GM21360 (cell line): ENCODE measurements around the gene PCID2.

Source experiments
- ATAC-seq: cut with Tn5 transposase; IDR thresholded peaks from one replicate; pipeline ENCODE4 v1.9.1; 2021; ENCODE audit warnings: mild to moderate bottlenecking, moderate library complexity; ENCODE audit not compliant: unreplicated experiment

PCID2 gene

DNA sequence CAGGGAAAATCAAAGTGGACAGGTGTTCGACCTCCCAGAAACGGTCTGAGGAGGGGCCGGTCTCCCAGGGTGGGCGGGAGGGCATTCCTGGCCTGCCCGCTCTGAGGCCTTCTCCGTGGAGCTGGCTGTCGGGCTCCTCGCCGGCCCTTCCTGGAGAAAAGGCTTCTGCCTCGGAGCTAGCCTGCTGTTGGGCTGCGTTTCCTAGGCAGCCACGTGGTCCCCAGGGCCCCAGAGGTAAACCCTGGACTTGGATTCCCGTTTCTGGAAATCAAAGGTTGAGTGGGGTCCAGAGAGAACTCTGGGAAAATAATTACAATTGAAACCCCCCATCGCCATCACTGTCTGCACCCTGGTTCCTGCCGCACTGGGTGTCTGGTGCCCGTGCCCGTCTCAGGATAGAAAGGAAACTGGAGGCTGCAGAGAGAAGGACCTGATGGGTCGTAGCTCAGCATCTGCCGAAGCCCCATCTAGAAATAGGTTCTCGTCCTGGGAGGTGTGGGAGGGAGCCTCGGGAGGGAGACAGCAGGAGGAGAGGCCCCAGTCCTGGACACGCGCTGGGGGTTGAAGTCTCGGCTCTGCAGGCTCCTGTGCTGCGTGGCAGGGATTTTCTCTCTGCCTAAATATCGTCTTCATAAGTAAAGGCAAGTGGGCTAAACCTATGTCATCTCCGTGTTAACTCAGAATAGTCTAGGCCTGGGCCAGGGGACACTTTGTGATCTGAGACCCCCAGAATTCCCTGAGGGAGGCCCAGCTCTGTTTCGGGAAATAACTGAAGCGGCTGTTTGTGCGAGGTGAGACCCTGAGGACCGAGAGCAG lies 57.7 kb downstream of the PCID2 start:
- ATAC-seq, result no peak

DNA sequence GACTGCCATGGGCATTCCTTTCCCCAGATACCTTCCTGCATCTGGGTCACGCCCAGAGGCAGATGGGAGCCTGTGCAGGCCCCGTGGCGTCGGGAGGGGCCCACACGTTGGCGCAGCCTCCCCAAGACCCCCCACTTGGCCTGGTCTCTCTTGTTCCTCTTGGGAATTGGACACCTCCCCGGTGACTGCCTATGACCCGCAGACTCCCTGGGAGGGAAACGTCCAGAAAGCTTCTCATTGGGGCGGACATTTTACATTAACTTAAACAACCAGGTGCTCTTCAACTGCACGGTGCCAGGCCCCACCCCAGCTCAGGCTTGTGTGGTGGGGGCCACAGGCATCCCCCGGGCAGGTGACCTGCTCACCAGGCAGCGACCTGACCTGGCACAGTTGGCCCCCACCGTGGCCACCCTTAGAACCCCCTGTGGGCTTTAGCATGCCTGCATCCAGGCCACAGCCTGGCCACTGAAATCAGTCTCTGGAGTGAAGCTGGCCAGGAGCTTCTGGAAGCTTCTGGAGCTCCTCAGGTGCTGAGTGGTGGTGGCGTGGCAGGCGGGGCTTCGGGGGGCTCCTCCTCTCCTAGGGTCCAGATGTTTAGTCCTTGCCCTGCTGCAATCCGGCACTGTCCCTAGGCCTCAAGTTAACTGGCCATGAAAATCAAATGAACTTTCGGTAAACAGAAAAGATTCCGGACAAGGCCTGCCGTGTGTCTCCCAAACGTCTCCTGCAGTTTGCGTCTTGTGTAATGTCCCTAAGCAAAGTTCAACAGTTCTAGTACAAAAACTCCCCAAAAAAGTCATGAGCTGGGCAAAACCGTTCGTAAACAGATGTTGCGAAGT lies 58.5 kb downstream of the PCID2 start:
- no peak for ATAC-seq

DNA sequence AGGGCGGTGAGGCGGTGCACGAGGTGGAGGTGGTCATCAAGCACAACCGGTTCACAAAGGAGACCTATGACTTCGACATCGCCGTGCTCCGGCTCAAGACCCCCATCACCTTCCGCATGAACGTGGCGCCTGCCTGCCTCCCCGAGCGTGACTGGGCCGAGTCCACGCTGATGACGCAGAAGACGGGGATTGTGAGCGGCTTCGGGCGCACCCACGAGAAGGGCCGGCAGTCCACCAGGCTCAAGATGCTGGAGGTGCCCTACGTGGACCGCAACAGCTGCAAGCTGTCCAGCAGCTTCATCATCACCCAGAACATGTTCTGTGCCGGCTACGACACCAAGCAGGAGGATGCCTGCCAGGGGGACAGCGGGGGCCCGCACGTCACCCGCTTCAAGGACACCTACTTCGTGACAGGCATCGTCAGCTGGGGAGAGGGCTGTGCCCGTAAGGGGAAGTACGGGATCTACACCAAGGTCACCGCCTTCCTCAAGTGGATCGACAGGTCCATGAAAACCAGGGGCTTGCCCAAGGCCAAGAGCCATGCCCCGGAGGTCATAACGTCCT lies 59.4 kb downstream of the PCID2 start:
- ATAC-seq, result no peak

DNA sequence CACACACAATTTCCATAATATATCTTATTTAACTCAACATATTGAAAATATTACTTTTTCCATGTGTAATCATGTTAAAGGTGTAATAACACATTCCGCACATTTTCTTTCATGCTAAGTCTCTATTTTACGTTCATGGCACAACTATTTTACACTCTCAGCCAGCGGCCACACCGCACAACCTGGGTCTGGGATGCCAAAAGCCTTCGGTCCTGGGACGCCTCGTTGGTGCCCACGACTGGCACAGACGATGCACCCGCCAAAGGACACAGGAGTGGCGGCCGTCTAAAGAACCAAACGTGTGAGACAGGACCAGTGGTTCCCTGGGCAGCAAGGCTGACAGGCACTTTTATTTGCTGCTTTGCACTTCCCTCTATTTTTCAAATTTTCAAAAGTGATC lies 60.1 kb downstream of the PCID2 start:
- no peak for ATAC-seq

DNA sequence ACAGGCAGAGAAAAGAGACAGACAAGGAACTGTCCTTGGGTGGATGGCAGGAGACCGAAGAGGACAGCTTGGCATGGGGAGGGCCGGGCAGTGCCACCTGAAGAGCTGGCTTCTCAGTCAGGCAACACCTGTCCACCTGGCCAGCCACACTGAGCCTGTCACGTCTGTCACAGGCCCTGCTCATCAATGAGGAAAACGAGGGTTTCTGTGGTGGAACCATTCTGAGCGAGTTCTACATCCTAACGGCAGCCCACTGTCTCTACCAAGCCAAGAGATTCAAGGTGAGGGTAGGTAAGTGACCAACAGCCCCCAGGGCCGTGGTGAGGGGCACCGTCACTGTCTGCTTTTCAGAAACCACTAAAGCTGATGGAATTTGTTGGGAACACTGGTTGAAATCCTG lies 61.3 kb downstream of the PCID2 start:
- ATAC-seq, result no peak

DNA sequence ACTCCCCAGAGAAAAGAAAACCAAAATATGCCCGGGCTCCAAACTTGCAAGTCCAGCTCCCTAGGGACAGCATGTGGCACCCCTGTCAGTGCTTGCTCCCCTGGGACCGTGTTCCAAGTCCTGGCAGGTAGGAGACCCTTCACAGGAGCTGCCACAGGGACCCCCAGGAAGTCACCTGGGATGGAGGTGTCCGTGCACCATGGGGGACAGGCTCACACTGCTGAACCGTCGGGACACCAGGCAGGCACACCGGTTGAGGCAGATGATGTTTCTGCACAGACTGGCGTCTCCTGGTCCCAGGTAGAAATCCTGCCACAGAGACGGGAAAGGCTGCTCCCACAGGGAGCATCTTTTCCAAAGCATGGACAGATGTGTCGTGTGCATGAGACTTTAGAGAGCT lies 61.7 kb downstream of the PCID2 start:
- ATAC-seq, result no peak

DNA sequence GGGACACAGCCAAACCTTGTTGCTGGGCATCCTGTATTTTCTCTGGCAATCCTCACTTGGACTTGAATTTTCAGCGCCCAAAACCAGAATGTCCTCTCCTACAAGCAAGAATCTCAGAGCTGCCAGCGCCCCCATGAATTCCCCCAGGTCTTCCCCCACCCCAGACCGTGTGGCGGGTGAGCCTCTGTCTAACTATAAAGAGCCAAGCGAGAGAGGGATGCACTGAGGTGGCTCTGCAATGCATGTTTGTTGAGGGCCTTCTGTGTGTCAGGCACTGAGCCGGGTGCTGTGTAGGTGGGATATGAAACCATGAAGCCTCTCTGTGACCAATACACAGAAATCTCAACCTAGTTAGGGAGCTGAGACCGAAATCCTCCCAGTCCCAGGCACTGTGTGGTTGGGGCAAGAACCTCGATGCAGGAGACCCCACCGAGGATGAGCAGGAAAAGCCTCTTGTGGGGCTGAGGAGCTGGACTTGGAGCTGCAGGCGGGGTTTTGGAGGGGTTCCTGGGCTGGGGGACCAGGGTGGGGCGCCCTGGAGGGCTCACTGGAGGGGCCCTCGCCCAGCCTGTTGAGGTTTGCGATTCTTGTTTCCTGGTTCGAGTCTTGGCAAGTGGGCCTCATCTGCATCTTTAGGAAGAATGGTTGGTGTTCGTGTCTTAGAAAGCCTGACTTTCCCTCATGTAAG lies 62.4 kb downstream of the PCID2 start:
- ATAC-seq, result no peak

DNA sequence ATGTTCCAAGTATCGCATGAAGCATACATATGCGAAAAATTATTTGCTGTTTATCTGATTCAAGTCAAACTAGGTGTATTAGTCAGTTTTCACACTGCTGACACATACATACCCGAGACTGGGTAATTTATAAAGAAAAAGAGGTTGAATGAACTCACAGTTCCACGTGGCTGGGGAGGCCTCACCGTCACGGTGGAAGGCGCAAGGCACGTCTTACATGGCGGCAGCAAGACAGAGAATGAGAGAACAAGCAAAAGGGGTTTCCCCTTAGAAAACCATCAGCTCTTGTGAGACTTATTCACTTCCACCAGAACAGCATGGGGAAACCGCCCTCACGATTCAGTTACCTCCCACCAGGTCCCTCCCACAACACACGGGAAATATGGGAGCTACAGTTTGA lies 63.0 kb downstream of the PCID2 start:
- no peak for ATAC-seq

DNA sequence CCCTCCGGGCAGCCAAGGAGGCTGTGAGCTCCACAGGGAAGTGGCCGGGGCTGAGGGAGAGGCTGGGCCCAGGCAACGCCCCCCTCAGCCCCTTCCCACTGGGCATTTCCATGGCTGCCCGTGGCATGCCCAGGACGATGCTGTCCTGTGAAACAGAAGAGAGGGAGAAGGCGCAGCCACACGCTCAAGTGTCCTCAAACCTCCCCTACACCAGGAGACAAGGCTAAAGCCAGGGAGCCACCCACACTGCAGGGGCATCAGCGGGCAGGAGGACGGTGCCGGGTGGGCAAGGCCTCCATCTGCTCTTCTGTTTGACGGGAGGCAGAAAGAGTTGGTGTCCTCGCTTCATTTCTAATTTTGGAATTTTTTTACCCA lies 64.2 kb downstream of the PCID2 start:
- ATAC-seq, result no peak

DNA sequence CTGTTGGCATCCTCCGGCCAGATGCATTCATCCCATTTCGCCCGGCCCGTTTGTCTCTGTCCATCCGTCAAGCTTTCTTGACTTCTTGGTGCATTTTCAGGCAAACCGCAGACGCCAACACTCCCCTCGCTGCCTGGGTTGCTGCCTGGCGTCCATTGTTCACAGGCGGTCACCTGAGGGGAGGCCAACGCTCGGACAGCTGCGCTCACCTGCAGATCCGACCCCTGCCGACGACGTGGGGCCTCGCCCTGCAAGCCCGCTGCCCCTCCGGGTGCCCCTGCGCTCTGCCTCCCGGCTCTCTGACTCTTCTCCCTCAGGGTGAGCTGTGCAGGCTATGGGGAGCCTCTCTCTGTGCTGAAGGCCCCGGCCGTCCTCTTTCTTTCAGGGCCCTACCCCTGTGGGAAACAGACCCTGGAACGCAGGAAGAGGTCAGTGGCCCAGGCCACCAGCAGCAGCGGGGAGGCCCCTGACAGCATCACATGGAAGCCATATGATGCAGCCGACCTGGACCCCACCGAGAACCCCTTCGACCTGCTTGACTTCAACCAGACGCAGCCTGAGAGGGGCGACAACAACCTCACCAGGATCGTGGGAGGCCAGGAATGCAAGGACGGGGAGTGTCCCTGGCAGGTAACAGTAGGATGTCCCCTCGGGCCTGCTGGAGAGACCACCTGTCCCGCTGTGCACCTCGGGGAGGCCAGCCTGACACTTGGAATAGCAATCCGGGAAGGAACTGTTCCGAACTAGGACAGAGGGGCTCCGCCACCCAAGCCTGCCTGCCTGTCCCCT lies 64.8 kb downstream of the PCID2 start:
- ATAC-seq, result no peak

DNA sequence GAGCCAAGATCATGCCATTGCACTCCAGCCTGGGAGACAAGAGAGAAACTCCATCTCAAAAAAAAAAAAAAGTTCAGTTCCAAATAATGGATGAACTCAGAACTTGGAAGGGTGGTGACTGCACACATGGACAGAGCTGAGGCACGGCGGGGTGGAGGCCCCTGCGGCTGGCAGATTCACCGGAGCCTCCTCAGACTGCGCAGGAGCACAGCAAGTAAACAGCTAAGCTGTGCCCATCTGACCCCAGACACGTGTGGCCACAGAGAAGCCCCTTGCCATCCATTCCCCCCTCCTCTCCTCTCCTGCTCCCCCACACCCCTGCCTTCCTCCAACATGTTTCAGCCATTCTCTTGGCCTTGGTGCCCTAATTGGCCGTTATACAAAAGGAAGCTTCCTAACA lies 65.6 kb downstream of the PCID2 start:
- ATAC-seq, result no peak

DNA sequence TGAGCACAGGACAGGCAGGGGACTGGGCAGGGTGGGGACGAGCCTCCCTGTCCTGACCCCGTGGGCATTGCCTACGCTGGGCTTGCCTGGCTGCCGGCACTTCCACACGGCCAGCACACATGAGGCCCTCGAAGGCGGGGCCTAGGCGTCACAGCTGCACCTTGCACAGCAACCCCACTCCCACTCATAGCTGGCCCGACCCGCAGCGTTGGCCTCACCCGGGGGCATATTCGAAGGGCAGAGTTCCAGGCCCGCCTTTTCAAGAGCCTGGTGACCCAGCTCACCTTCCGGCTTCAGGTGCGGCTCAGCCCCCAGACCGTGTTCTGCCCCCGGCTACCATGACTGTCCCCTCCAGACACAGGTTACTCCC lies 66.9 kb downstream of the PCID2 start:
- no peak for ATAC-seq

DNA sequence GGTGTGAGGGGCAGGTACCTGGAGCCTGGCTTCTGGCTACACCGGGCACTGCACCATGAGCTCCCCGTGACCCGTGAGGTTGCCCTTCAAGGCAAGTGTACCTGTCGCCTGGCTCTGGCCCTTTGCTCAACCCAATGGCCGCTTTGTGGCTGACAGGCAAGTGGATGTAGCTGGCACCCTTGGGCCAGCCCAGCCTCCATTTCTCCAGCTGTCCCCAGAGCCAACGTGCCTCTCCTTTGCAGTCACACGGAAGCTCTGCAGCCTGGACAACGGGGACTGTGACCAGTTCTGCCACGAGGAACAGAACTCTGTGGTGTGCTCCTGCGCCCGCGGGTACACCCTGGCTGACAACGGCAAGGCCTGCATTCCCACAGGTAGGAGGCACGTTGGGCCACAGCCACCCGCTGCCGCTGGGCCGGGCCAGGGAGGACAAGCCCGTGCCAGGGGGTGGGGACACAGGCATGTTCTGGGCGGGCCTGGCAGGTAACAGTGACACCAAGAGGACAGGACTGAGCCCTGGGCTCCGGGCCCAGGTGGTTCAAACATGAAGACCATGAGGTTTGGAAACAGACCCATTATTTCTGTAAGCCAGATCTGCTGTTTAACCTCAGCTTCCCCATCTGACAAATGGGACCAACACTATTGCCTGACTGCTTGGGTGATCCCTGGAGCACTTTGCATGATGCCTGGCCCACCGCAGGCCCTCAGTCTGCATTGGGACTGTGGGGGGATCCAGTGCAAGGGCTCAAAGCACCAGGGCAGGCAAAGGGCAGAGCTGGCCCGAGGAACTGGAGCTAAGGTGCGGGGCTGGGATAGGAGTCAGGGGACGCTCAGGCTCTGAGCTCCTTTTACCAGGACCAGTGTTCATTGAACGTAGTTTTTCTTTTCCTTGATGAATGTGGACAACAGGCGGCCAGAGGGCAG lies 67.5 kb downstream of the PCID2 start:
- no peak for ATAC-seq

DNA sequence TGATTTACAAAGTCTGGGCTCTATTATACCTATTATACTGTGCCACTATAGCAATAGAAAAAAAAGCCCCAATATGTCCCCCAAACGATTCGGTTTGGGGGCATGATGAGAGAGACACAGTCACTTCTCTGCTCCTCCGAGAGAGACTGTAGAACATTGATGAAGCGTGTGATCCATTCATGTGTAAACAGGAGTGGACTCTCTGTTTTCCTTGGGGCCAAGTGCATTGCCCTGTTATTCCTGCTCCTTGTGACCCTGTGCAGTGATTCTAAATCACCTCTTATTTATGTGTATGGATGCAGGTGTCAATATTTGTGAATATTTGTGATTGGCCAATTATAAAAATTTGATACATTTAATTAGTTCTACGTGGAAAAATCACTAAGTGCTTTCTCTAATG lies 68.9 kb downstream of the PCID2 start:
- no peak for ATAC-seq

DNA sequence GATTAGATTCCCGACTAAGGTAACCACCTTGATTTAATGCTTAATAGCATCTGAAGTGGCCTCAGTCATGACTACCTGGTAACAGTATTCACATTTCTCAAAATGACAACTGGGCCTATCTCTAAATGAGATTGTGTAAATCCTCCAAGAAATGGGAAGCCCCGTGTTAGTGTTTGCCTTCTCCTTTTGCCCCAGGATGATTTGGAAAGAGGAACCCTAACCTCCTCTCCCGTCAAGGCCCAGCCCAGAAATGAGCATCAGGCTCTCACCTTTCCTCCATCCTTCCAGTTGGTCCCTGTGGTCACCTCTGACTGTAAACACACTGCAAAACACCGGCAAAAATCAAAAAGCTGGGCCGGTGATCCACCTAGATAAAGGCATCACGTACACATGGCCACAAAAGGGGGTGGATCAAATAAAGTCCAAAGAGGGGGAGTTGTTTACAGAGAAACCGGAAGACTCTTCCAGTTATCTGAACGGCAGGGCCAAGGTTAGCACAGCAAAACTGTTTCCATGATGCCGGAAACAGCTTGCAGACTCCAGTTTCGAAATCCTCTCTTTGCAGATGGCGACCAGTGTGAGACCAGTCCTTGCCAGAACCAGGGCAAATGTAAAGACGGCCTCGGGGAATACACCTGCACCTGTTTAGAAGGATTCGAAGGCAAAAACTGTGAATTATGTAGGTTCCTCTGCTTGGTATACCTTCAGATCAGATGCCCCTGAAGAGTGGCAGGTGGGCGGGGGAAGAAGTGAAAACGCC lies 69.5 kb downstream of the PCID2 start:
- ATAC-seq, result no peak

DNA sequence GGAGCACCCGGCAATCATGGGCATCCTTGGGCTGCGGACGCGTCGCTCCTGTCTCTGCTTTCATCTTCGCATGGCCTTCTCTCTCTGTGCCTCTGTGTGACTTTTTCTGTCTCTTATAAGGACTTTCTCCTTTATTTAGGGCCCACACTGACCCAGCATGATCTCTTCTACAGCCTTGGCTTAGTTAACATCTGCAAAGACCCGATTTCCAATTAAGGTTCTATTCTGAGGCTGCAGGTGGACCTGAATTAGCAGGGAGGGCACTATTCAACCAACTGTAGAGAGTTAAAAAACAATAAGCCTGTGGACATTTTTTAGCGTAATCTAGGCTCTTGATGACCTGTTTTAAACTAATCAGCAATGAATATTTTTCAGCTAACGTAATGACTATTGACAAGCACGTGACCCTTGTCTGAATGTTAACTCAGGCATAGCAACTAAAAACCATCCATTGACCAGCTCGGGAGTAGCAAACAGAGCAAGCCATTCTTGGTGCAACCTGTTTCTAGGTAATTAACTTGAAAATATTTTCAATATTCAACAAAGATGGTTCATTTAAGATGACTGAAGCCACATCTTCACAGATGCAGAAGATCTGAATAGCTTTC lies 70.7 kb downstream of the PCID2 start:
- ATAC-seq, result no peak

DNA sequence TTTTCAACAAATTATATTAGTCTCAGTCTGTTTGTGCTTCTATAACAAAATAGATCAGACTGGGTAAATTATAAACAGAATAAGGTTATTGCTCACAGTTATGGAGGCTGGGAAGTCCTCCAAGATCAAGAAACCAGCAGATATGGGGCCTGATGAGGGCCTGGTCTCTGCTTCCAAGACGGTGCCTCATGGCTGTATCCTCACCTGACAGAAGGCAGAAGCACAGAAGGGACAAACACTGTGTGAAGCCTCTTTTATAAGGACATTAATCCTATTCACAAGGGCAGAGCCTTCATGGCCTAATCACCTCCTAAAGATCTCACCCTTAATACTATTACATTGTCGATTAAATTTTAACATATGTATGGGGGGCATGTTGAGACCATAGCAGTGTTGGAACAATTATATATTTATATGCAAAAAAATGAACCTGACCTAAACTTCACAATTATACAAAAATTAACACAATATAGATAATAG lies 73.1 kb downstream of the PCID2 start:
- ATAC-seq, result no peak
